Temporal lobe (tissue), 1 donor: Measurements from ENCODE around the gene PCED1A. TPM values are rescaled to one million over a fixed set of nuclear protein-coding genes. Genes with fewer than 3 reads are reported as not detected.

Experiments
- total RNA-seq: library from RNA; depleted of rRNA; stranded (reverse); fragments of >200 nt; gene quantifications from one replicate; pipeline ENCODE4 v1.2.3, GENCODE V29; 2014

PCED1A gene
- total RNA-seq, 1 donor from 2014 or later: 17.2 TPM

Other genes with a start within 250 kb of the PCED1A start
- 93.7 TPM for gene NOP56, start 188.0 kb downstream of the PCED1A start, total RNA-seq
- 62.2 TPM for gene IDH3B, start 176.4 kb downstream of the PCED1A start, total RNA-seq
- gene EBF4, start 147.9 kb downstream of the PCED1A start, total RNA-seq: 10.6 TPM
- 10.1 TPM for gene CPXM1, start 40.0 kb downstream of the PCED1A start, total RNA-seq
- gene C20orf141, start 25.7 kb downstream of the PCED1A start, total RNA-seq: not detected
- not detected for gene TMEM239, start 24.3 kb downstream of the PCED1A start, total RNA-seq
- 48.9 TPM for gene VPS16, start 90 bp upstream of the PCED1A start, total RNA-seq
- gene PTPRA, start 32.8 kb upstream of the PCED1A start, total RNA-seq: 90.0 TPM
- gene GNRH2, start 203.0 kb upstream of the PCED1A start, total RNA-seq: not detected
- 24.3 TPM for gene MRPS26, start 205.4 kb upstream of the PCED1A start, total RNA-seq
- gene OXT, start 231.0 kb upstream of the PCED1A start, total RNA-seq: not detected
- not detected for gene AVP, start 244.1 kb upstream of the PCED1A start, total RNA-seq